GM19043 (cell line): ENCODE data around the gene C17orf100.
"Not testable (repeated sequence)": the region's sequence is repeated elsewhere in the genome, so short reads cannot be mapped to it uniquely, and the experiment has no call there.

Source experiments
- ATAC-seq: cut with Tn5 transposase; IDR thresholded peaks from one replicate; pipeline ENCODE4 v1.9.1; 2021; ENCODE audit warnings: low read depth; ENCODE audit not compliant: unreplicated experiment

The C17orf100 gene

GRCh38 chr17:6686026-6686425, 34.5 kb downstream of the C17orf100 start:
- ATAC-seq: no peak

GRCh38 chr17:6688944-6689343, 37.4 kb downstream of the C17orf100 start:
- ATAC-seq: no peak

DNA sequence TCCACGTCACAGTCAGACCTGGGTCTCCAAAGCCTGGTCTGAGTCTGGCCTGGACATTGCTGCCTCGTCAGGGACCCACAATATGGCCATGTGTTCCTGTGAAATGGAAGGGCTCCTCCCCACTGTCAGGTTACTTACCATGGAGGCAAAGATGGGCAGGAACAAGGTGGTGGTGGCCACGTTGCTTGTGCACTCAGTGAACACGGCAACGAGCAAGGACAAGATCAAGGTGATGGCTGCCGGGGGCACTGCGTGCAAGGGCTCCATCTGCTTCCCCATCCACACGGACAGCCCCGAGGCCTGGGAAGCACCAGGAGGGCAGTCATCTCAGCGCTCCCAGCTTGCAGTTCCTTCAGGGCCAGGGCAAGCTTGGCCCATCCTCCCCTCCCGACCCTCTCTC, 39.1 kb downstream of the C17orf100 start:
- ATAC-seq: no peak

DNA sequence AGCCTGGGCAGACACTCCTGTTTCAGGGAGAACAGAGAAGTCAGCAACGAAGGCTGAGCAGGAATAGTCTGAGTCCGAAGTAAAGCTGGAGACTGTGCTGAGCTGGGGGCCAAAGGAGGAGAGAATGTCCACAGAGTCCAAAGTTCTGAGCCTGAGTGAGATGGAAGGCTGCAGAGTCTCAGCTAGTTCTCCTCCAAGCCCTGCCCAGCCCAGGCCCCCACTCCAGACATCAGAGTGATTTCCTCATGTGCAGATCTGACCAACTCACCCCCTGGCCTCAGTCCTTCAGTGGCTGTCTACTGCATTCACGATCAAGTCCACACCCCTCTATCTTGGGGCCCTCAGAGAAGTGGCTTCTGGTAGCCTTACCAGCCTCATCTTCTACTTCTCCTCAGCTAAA, 40.0 kb downstream of the C17orf100 start:
- ATAC-seq: no peak

DNA sequence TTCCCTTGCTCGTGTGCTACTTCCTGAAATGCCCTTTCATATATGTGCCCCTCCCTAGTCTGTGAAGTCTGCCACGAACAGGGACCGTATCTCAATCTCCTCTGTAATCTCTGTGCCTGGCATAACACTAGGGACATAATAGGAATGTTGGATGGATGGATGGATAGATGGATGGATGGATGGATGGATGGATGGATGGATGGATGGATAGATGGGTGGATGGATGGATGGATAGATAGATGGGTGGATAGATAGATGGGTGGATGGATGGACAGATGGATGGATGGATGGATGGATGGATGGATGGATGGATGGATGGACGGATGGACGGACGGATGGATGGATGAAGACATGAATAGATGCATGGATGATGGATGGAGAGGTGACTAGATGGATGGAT, 40.4 kb downstream of the C17orf100 start:
- not testable (repeated sequence) for ATAC-seq

DNA sequence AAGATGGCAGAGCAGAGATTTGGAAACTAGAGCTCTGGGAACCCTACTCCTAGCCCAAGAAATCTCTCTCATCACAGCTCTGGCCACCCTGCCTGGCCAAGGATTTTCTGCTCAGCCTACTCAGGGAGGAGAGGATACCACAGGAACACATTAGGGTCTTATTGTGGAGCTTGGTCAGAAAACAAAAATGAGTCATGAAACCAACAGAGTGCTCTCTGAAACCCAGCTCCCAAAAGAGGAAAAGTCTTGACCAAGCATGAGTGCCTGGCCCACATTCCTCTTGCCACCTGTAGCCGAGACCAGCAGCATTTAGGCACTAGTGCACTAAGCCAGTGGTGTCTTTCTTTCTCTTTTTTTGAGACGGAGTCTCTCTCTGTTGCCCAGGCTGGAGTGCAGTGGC, 43.5 kb downstream of the C17orf100 start:
- no peak for ATAC-seq

- no peak for ATAC-seq
These were observed 44.0 kb downstream of the C17orf100 start for GRCh38 chr17:6695565-6695964.

DNA sequence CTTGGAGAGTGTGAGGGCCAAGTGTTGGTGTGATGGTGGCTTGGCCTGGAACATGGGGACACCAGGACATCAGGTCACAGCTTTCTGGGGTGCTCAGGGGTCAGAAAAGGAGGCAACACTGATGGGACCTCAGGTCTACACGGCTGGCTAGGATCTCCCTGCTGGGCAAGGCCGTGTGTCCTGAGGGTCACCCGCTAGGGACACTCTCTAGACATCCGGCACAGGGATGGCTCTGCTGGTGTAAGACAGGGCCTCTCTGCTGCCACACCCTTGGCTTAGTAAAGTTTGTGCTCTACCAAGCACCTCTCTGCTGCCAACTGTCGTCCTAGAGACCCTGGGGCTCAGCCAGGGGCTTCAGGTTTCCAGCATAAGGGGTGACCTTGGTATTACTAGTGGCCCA, 45.3 kb downstream of the C17orf100 start:
- no peak for ATAC-seq

GRCh38 chr17:6698004-6698403, 46.4 kb downstream of the C17orf100 start:
- no peak for ATAC-seq

DNA sequence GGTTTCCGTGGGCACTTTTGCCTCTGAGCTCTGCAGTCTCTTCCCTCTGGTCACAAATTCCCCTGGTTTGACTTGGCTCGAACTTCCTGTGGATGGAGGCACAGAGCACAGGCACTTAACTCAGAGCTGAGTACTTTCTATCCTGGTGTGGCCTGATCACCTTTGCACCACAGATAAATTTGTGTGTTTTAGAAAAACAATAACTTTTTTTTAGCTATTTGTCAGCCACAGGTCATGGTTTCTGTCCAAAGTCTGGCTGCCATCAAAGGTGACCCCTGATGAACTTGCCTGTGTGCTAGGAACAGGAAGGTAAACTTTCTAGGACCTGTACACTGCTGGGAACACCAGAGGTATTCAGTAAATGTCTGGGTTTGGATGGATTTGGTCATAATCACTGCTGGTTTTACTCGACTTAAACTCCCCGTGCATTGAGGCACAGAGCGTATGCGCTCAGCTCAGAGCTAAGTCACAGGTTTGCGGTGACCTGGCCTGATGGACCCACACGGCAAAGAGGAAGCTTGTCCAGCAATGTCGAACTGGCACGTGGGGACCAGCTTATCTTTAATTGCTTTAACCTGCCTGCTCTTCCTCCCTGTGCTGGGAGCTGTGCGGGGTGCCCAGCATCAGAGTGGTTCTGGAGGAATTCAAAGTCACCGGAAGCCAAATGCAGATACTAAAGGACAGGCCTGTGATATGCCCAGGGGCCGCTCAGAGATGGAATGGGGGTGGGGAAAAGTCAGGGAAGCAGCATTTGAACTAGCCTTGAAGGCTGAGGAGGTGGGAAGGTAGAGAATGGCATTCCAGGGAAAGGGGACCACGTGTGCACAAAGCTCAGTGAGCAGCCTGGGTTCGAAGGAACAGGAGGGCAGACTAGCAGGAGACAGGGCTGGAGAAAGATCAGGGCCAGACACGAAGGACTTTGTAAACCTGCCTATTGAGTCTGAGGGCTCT, 48.7 kb downstream of the C17orf100 start:
- no peak for ATAC-seq

DNA sequence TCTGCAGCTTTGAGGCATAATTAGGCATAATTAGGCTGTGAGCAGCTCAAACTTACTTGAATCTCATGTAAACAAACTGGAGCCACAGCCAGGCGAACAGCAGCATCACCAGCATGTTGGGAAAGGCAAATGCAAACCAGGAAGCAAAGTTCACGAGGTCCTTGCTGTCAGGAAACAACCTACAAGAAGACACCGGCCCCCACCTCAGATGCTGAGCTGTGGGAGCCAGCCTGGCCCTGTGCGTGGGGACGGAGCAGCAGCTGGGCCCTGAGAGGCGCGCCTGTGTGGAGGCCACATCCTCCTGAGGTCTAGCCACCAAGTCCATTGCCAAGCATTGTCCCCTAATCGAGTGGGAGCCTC, 49.4 kb downstream of the C17orf100 start:
- ATAC-seq: no peak

- ATAC-seq: no peak
These were observed 50.2 kb downstream of the C17orf100 start for GRCh38 chr17:6701719-6702118.

- no peak for ATAC-seq
These were observed 51.1 kb downstream of the C17orf100 start for GRCh38 chr17:6702567-6703215.
